ENCODE data around the gene LRMDA.

Gene LRMDA

DNA sequence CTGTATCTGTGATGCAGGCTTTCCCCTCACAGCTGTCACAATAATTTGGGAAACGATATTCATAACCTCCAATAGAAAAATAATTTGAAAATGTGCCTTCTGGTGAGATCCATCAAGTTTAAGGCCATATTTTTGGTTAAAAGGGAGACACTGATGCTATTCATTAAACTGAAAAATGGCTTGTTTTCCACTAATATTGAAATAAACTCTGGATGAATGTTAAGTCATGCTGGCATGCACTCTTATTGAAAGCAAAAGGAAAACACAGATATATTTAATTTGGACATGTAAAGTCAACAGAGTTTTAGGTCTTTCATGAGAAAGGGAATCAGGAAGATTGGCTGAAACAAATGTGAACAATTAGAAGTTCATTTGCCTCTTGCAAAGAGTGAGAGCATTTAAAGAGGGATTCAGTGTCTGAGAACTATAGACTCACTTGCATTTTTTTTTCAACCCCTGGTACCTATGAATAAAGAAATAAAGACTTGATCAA lies 879.2 kb downstream of the LRMDA start:
- no peak for DNase-seq (ENCODE audit: low read depth in 2 of 2, low spot score in 1 of 2)

DNA sequence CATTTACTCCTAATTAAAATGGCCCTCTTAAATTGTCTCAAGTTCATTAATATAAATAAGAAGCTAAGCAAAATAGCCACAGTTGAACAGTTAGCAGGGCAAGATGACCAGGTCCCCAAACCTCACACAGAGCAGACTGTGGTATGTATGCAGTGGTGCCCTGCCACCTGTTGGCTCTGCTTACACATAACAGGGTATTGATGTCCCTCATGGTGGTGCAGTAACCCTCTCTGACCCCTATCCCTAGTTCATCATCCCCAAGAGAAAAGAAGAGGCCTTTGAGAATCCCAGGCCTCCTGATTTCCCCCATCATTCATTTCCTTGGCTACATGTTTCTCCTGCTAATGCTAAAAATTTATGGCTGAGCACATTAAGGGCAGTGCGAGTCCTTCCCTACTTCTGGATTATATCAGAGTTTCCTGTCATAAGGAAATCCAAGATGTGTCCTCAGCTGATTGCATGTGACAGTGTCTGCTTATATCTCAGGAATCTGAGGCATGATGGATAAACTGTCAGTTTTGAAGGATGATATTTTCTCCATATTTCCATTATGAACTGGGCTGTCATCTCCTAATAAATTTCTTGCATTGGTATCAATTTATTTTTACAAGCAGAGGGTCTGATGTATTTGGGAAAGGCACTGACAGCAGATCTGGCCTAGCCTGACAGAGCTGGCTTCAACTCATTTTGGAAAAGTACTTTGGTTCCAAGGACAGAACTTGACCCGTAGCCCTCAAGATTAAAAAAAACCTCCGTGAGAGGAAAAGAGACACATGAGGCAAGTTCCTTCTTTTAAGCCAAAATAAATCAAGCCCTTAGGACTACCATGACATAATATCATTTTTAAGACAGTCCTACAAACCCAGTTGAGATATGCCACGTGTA lies 880.6 kb downstream of the LRMDA start:
- DNase-seq (ENCODE audit: low read depth in 2 of 2, low spot score in 1 of 2): no peak

DNA sequence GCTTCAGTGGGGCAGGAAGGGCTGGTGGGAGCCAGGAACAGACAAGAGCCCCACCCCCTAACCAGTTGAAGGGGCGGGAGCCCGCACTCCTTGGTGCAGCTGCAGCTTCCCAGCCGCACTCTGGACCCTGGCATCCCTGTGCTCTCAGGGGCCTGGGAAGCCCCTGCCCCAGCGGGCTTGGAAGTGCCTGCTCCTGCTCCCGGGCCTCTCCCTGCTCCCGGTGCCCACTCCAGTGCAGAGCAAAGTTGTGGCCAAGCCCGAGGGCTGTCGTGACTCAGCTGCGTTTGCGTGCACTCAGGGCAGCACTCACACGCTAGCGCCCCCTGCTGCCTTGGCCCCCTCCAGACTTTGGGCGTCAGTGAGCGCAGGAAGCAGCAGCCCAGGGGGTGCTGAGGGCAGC lies 883.8 kb downstream of the LRMDA start:
- DNase-seq (ENCODE audit: low read depth in 2 of 2, low spot score in 1 of 2): no peak

DNA sequence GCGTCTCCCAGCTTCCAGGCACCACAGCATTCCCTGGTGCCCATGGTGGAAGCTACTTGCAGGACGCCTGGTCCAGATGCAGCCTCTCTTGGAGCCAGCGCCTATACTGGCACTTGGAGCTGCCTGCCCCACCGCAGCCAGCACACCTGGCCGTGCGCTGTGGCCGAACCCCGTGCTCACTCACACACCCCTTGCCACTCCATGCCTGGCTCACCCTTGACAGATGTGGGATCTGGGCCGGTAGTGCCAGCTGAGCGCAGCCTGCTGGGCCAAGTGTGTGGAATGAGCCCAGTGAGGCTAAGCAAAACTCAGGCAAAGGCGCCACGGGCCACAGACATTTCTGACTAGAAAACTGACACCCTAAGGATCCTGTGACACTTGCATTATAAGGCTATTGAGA lies 884.8 kb downstream of the LRMDA start:
- no peak for DNase-seq (ENCODE audit: low read depth in 2 of 2, low spot score in 1 of 2)

DNA sequence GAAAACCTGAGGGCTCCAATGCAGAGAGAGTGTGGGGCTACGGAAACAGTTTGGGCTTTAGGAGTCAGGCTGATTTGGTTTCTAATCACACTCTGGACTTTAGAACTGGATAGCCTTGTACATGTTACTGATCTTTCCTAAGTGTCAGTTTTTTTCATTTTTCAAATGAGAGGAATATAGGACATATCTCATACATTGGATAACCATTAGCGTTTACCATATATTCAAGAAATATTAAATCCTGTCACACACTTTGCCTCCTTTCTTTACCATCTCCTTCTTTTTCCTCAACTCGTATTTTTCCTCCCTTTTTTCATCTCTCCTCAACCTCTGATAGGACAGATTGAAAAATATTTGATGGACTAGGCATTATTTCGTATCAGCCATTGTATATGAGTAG lies 885.7 kb downstream of the LRMDA start:
- DNase-seq (ENCODE audit: low read depth in 2 of 2, low spot score in 1 of 2): no peak

DNA sequence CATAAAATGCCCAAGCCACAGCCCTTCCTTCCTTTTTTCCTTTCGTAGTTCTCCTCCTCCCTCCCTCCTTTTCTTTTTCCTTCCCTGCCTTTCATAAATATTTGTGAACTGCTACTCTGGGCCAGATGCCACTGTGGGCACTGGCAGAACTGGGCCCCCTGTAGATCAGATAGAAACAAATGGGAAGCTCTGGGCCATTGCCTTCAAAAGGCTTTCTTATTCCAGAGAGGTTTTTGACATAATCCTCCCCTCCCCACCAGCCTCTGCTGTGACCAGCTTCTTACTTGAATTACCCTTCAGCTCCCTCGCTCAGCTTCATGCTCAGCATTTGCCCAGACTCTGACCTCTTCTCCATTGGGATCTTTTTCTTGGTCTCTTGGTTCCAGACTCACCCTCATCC lies 886.8 kb downstream of the LRMDA start:
- no peak for DNase-seq (ENCODE audit: low read depth in 2 of 2, low spot score in 1 of 2)

DNA sequence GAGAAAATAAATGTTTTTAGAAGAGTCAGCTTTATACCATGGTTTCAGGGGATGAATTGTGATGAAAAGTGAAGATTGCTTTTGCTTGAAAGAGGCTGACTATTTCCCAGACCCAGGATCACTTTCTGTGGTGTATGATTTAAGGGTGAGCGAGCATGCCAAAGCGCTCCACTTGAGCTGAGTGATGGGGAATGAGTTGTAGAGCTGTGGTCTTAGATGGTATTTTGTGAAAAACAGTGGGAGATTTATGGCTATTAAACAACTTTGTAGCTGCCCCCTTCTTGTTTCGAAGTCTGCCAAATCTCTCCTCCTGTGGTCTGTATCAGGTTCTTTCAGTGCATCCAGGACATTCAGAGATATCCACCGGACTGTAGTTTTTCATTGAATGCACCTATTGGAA lies 888.2 kb downstream of the LRMDA start:
- no peak for DNase-seq (ENCODE audit: low read depth in 2 of 2, low spot score in 1 of 2)

DNA sequence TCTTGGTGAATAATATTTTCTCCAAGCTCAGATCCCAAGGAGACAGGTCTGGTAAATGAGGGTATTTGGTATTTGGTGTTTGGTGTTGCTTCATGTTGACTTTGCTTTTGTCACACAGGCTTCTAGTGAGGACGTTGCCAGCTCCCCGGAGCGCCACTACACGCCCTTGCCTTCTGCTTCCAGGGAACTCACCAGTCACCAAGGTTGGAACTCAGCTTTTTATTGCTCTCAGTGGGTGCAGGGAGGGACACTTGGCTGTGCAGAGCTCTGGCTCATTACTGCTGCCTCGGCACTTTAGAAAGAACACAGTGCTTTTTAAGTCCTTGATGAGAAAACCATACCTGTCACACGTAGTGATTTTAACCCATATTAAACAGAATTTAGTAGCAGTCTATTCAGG lies 892.9 kb downstream of the LRMDA start:
- no peak for DNase-seq (ENCODE audit: low read depth in 2 of 2, low spot score in 1 of 2)

DNA sequence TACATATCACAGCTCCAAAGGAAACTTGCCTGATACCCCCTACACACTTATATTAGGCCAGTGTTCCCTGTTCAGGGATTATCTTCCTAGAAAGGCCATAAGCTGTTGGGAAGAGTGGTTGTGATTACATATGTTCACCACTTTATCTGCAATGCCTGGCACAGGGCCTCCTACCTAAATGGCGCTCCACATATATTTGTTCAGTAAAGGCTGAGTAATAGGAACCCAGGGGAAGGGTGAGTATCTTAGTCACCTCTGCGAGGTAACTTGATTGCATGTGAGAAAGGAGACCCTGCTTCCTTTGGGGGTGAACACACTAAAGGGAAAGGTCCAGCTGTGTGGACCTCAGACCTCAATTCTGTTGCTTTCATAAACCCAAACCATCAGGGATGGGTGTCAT lies 896.0 kb downstream of the LRMDA start:
- no peak for DNase-seq (ENCODE audit: low read depth in 2 of 2, low spot score in 1 of 2)

DNA sequence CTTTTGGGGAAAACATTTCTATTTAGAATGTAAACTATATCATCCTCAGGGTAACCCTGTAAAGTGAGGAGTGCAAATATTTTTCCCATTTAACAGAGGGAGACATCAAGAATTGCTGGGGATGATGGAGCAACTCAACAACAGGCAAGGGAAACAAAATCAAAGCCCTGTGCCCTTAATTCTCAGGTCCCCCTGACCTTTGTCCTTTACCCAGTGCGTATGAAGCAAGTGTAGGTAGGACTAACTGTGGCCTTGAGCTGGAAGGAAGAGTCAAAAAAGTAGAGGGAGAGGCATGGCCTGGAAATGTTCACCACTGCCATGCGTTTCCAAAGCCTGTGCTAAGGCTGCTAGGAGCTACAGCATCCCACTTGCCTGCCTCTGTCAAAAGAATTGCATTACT lies 896.9 kb downstream of the LRMDA start:
- DNase-seq (ENCODE audit: low read depth in 2 of 2, low spot score in 1 of 2): no peak

DNA sequence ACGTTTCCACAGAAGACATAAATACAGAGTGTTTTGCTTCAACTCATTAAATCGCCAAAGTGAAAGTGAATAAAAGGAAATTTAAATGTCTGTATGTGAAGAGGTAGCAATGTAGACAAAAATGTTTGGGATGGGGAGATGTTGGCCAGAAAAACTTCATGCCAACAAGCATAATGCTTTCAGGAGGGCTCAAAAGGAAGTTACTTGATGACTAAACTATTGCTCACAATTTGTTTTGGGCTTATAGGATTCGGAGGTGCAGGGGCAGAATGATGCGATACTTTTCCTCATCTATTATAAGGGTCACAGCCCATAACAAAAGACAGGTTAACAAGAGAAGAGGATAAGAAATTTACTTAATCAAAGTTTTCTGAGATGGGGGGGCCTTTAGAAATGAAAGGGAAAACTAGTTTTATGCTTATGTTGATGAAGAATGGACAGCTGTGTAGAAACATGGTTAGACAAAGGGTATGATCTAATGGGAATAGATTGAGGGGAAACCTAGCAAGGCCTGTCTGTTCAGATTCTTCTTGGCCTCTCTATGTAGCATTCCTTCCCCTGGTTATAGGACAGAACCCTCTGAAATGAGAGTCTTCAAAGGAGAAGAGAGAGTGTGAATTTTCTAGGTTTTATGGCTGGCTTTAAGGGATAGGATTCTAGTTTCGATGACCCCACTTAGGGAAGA lies 898.6 kb downstream of the LRMDA start:
- DNase-seq (ENCODE audit: low read depth in 2 of 2, low spot score in 1 of 2): no peak

DNA sequence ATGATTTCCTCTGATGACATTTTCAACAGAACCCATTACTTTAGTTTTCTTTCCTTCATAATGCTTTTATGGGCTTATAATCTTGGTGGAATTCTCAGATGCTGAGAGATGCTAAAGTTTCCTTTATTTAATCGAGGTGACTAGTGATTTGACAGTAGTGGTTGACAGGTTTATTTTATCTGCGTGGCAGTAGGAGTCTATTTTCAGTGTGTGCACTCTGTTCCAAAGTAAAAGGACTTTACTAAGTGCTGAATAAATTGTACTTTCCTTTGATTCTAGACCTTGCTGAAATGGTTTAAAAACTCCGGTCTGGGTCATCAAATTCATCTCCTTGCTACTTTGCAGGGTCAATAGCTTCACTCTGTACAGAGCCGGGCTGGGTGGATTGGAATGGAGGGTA lies 900.3 kb downstream of the LRMDA start:
- DNase-seq (ENCODE audit: low read depth in 2 of 2, low spot score in 1 of 2): no peak

DNA sequence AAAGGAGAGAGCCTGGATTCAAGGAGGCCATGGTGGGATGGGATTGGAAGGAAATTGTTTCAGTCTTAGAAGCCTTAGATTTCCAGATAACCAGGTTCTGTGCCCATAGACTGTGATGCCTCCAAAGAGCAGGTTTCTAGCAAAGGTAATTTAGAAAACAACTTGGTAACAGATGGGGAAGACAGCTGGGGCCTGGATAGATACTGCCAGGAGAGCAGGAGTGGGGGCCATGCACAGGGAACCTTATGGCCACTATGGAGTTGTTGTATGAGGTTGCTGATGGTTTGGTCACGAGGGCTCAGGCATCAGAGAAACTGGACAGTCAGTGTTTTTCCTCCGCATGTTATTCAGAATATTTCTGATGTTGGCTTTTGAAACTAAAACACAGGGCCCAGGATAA lies 901.9 kb downstream of the LRMDA start:
- DNase-seq (ENCODE audit: low read depth in 2 of 2, low spot score in 1 of 2): no peak

DNA sequence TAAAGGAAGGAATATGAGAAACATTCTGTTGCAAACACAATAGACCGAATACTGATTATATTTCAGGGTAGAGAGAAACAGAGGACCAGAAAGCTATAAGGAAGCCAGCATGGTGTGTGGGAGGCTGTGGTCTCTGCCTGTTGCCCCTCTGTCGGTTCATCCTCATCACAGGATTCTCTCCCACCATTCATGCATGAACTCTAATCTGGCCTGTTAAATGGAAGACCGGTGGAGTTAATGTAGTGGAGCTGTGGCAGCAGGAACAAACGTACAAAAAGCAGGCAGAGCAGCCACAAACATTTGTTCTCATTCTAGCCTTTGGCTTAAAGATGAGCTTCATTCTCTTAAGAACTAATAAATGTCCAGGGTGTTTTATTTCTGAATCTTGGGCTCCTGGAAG lies 902.4 kb downstream of the LRMDA start:
- no peak for DNase-seq (ENCODE audit: low read depth in 2 of 2, low spot score in 1 of 2)

DNA sequence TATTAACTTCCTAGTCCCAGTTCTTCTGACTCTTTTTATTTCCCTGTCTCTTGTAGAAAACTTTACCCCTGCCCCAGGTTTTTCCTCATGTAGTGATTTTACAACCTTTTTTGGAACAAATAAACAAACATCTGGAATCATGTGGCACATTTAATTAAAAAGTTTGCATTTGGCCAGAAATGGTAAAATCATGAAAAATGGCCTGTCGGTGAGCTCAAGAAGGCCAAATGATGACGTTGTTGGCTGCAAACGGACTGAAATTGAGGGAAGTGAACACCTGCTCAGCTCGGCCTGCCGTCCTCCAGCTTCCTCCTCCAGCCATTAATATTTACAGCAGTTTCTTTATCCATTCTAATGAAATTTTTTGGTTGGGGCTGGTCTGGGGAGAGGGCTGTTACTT lies 902.8 kb downstream of the LRMDA start:
- DNase-seq (ENCODE audit: low read depth in 2 of 2, low spot score in 1 of 2): no peak

DNA sequence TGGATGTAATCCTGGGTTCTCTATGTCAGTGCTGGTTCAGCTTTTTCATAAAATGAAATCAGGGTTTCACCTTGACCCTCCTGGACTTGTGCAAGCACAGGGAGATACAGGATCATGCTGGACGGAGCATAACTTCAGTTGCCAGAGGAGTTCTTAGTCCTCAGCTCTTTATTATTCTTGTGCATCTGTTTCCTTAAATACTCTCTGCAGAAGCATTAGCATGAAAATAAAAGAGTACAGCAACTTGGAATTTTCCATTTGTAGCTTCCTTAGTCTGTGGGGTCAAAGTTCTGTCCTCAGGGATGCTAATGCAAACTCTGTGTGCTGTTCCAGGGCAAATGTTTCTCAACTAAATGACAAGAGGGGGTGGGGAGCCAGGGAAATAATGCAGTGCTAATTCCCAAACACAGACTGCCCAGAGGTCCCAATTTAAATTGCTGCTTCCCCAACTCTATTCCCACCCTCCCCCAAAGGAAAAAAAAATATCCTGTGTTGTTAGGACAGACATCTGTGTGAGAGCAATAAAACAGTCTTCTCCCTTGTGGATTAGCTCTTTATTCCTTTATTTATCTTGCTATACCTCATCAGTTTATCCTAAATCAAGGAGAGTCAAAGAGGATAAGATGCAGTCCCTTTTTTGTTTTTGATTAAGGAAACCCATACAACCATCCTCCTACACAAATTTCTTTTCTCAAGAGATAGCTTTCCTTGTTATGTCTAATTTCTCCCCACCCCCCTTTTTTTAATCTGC lies 905.0 kb downstream of the LRMDA start:
- no peak for DNase-seq (ENCODE audit: low read depth in 2 of 2, low spot score in 1 of 2)

DNA sequence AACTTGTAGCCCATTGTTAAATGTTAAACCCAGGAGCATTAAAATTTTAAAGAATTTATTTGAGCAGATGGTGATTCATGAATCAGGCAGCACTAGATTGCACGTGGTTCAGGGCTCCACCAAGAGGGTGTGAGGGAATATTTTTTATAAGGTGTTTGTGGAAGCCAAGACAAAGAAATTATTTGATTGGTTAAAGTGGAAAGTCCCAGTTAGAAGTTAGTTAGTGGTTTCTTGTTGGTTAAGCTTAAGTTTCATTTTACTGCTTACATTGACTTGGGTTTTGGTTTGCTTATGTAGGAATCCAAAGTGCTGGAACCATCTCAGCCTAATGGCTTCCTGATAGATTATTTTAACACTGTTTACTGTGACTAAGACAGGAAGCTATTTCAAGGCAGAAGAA lies 906.2 kb downstream of the LRMDA start:
- no peak for DNase-seq (ENCODE audit: low read depth in 2 of 2, low spot score in 1 of 2)

DNA sequence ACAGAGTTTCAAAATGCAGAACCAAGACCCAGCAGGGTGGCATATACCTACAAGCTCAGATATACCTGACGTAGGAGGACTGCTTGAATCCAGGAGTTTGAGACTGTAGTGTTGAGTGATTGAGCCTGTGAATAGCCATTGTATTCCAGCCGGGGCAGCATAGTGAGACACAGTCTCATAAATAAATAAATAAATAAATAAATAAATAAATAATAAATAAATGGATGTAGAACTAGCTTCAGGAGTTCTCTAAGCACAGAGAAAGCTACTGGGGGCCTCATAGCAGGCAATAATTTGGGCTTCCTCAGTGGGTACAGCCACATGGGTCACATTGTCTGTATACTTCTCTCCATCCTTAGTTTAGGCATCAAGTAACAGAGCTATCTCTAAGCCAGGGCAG lies 906.8 kb downstream of the LRMDA start:
- no peak for DNase-seq (ENCODE audit: low read depth in 2 of 2, low spot score in 1 of 2)

DNA sequence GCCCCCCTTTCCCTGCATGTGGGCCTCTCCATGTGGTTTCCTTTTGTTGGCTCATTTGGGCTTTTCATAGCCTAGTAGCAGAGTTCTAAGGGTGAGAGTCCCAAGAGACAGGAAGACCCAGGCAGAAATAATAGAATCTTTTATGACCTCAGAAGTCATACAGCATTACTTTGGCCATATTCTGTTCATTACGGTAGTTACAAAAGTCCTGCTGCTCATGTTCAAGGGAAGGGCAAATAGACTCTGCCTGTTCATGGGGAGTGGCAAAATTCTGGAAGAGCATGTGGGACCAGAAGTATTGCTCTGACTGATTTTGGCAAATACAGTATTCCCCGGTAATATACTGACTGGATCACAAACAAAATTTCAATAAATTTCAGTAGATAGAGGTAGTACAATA lies 910.3 kb downstream of the LRMDA start:
- DNase-seq (ENCODE audit: low read depth in 2 of 2, low spot score in 1 of 2): no peak

DNA sequence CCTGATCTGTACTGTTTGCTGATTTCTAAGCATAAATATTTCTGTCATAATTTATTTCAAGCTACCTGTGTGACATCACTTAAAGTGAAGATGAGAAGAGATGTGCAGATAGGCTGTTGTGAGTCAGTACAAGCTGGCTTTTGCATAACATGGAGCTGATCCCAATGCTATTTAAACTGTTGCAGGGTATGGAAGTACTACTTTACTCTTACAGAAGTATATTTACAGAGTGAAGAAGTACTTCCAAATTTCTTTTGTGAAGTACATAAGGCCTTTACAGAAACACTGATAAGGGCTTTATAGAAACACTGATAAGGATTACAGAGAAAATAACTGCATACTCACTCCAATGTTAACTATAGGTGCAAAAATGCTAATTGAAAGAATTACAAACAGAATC lies 911.6 kb downstream of the LRMDA start:
- no peak for DNase-seq (ENCODE audit: low read depth in 2 of 2, low spot score in 1 of 2)

DNA sequence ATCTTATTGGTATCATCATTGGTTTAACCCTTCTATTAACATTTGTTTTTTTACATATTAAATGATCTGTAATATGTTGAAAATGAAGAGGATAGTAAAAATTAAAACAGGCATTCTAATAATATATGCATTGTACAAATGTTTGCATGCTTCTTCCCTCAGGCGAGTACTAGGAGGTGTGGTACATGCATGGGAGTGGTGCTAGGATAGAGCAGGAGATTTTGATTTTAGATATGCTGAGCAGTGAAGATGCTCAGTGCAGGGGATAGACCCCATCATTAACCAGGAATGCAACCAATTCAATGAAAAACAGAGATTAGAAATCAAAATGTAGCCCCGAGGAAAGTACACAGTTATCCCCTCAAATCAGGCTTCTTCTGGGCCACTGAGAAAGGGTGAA lies 916.4 kb downstream of the LRMDA start:
- no peak for DNase-seq (ENCODE audit: low read depth in 2 of 2, low spot score in 1 of 2)

DNA sequence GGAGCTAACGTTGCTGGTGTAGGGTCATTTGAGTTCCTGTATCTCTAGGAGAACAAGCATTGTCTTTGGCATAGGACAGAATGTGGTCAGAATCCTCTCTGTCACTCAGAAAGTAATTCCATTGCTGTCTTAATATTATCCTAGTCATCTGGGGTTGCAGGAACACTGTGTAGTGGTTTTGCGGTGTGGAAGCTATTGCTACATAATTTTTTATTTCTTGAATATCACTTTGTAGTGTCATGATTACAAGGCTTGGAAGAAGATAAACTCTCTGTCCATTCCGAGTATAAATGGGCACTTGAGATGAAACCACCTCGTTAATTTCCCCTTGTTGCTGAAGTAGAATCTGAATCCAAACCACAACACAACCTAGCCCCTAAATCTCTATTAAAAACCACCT lies 919.2 kb downstream of the LRMDA start:
- no peak for DNase-seq (ENCODE audit: low read depth in 2 of 2, low spot score in 1 of 2)

All from stimulated activated CD8-positive, alpha-beta memory T cell treated with anti-CD3 and anti-CD28 coated beads, Interleukin-4, amount 100 ng/mL, for 1 hour (primary cell).